K562 (cell line): ENCODE data around the gene BIN1. TPM values are rescaled to one million over a fixed set of nuclear protein-coding genes. Genes with fewer than 3 reads are reported as not detected.

ENCODE experiments used
- ATF3 ChIP-seq, 2 experiments: fragments of 450-650 bp in 1 of 2; sonication (generic) in 1 of 2; formaldehyde crosslinking in 1 of 2; IDR thresholded peaks in 1 of 2; conservative IDR thresholded peaks in 1 of 2; 2 replicates each; pipeline versions ENCODE4 v1.6.1 to v1.8.1; 2016 to 2023; ENCODE audit warnings: mild to moderate bottlenecking in 2 of 2, moderate library complexity in 2 of 2, inconsistent platforms in 1 of 2, missing genetic modification reagents in 1 of 2
- CBFA2T2 ChIP-seq: fragments of 450-650 bp; conservative IDR thresholded peaks from 2 replicates; pipeline ENCODE4 v1.6.1; 2017; ENCODE audit warnings: mild to moderate bottlenecking
- CBFA2T3 ChIP-seq: fragments of 450-650 bp; IDR thresholded peaks from 2 replicates; pipeline ENCODE4 v1.6.1; 2017
- CBX2 ChIP-seq: fragments of 200-600 bp; sonication (generic); IDR thresholded peaks from one replicate; pipeline ENCODE4 v1.6.1; 2012; ENCODE audit warnings: mild to moderate bottlenecking, low read length, inconsistent platforms; ENCODE audit not compliant: insufficient read depth, poor library complexity, severe bottlenecking
- CTBP1 ChIP-seq: fragments of 450-650 bp; IDR thresholded peaks from 2 replicates; pipeline ENCODE4 v1.6.1; 2016; ENCODE audit warnings: borderline replicate concordance
- E2F6 ChIP-seq, 2 experiments: IDR thresholded peaks; 2 replicates each; pipeline ENCODE4 v1.6.1; 2011; ENCODE audit warnings: borderline replicate concordance in 1 of 2, control low read depth in 1 of 2, low read depth in 1 of 2, low read length in 1 of 2, mild to moderate bottlenecking in 1 of 2, mixed read lengths in 1 of 2, moderate library complexity in 1 of 2; ENCODE audit not compliant: insufficient read depth in 1 of 2, insufficient read length in 1 of 2, poor library complexity in 1 of 2, severe bottlenecking in 1 of 2; ENCODE audit errors: extremely low read depth in 1 of 2
- FOXK2 ChIP-seq, 2 experiments: fragments of 450-650 bp; IDR thresholded peaks in 1 of 2; conservative IDR thresholded peaks in 1 of 2; 2 replicates each; pipeline ENCODE4 v1.6.1; 2016; ENCODE audit warnings: low read depth in 2 of 2, mild to moderate bottlenecking in 1 of 2
- JUNB ChIP-seq: fragments of 450-650 bp; formaldehyde crosslinking; conservative IDR thresholded peaks from 2 replicates; pipeline ENCODE4 v1.4.0; 2020; ENCODE audit warnings: mild to moderate bottlenecking
- KAT8 ChIP-seq: fragments of 450-650 bp; IDR thresholded peaks from 2 replicates; pipeline ENCODE4 v1.6.1; 2016; ENCODE audit warnings: low read depth, mild to moderate bottlenecking
- NR4A1 ChIP-seq, 2 experiments: fragments of 250-450 bp in 1 of 2; fragments of 450-650 bp in 1 of 2; sonication (Bioruptor Pico) in 1 of 2; IDR thresholded peaks; 2 replicates each; pipeline versions ENCODE4 v1.4.0 to v1.6.1; 2016 to 2020; ENCODE audit warnings: mild to moderate bottlenecking in 2 of 2, missing compliant biosample characterization in 1 of 2, missing genetic modification characterization in 1 of 2, moderate library complexity in 1 of 2
- RBM25 ChIP-seq: fragments of 200-400 bp; formaldehyde crosslinking; IDR thresholded peaks from 2 replicates; pipeline ENCODE4 v1.6.1; 2018; ENCODE audit warnings: low read length, low read depth, moderate library complexity; ENCODE audit not compliant: severe bottlenecking
- RCOR1 ChIP-seq, 2 experiments: IDR thresholded peaks; 2 replicates each; pipeline ENCODE4 v1.6.1; 2012; ENCODE audit warnings: low read depth in 2 of 2, low read length in 2 of 2, borderline replicate concordance in 1 of 2, improper control_type of control experiment in 1 of 2
- SNRNP70 ChIP-seq: fragments of 200-400 bp; formaldehyde crosslinking; optimal IDR thresholded peaks from 2 replicates; pipeline ENCODE3; 2017; ENCODE audit warnings: low read depth, low read length
- SOX6 ChIP-seq: fragments of 450-650 bp; IDR thresholded peaks from 2 replicates; pipeline ENCODE4 v1.6.1; 2014; ENCODE audit warnings: mild to moderate bottlenecking
- SPI1 ChIP-seq: IDR thresholded peaks from 2 replicates; pipeline ENCODE4 v1.6.1; 2011; ENCODE audit warnings: low read depth, low read length, control low read depth, borderline replicate concordance
- TEAD4 ChIP-seq, 2 experiments: sonication (generic) in 1 of 2; formaldehyde crosslinking in 1 of 2; IDR thresholded peaks; 2 replicates each; pipeline versions ENCODE4 v1.6.1 to v1.8.0; 2012 to 2022; ENCODE audit warnings: borderline replicate concordance in 1 of 2, inconsistent platforms in 1 of 2, low read length in 1 of 2, mild to moderate bottlenecking in 1 of 2, missing genetic modification reagents in 1 of 2
- VEZF1 ChIP-seq: fragments of 200-800 bp; sonication (Bioruptor generic); IDR thresholded peaks from 2 replicates; pipeline ENCODE4 v1.6.1; 2017; ENCODE audit warnings: missing genetic modification characterization, missing compliant biosample characterization
- ZNF23 ChIP-seq: fragments of 250-450 bp; sonication (Bioruptor Pico); IDR thresholded peaks from 2 replicates; pipeline ENCODE4 v1.4.0; 2020; ENCODE audit warnings: mild to moderate bottlenecking
- ZNF785 ChIP-seq: fragments of 250-450 bp; sonication (Bioruptor Pico); IDR thresholded peaks from 2 replicates; pipeline ENCODE4 v1.4.0; 2020; ENCODE audit warnings: mild to moderate bottlenecking
- polyA plus RNA-seq, 8 experiments: library from polyadenylated mRNA; depleted of rRNA in 4 of 8; stranded (reverse) in 5 of 8; unstranded in 3 of 8; fragments of >200 nt; fragmentation: Nextera tagmentation in 2 of 8; fragmentation: Illumina TruSeq in 1 of 8; extraction: Ambion mirVana in 2 of 8; extraction: Trizol in 1 of 8; gene quantifications; 2 replicates each; pipeline versions ENCODE4 v1.2.1 to v1.2.3, GENCODE V29; 2011 to 2014; ENCODE audit warnings: inconsistent platforms in 1 of 8, missing spikeins in 1 of 8
- total RNA-seq, 7 experiments: library from RNA; depleted of rRNA in 6 of 7; stranded (reverse); fragments of >200 nt in 6 of 7; fragmentation: Illumina TruSeq in 2 of 7; extraction: Trizol in 2 of 7; gene quantifications; 2 replicates each; pipeline versions ENCODE4 v1.2.1 to v1.2.3, GENCODE V29; 2011 to 2021; ENCODE audit warnings: low replicate concordance in 1 of 7

Gene BIN1
- total and polyA plus RNA-seq, 9 of the 15 experiments (the other 6 are each of a cell fraction or from before 2014, with no cell fraction given), result 0.04 to 2.8 (median 0.79) TPM; not detected in 1

- TF ChIP-seq CTBP1, result peak; percentile 46; the same call in 1 of the 2 replicates
- TF ChIP-seq SNRNP70, result no peak
- TF ChIP-seq VEZF1 (CRISPR knock-in tag), result peak; percentile 45; the same call in 1 of the 2 replicates
- TF ChIP-seq RCOR1 (IDR thresholded peaks at IDR 0.05; ENCODE audit: borderline replicate concordance in 1 of 2, low read depth in 2 of 2, low read length in 2 of 2), result peak in 1 of 2 experiments; percentile 76; a peak in 1 of 4 replicates
- TF ChIP-seq NR4A1 (CRISPR knock-in tag; IDR thresholded peaks at IDR 0.05), result no peak
- TF ChIP-seq NR4A1 (tag; IDR thresholded peaks at IDR 0.05), result no peak
- no peak for TF ChIP-seq FOXK2 (conservative IDR thresholded peaks at IDR 0.05 in 1 of 2, IDR thresholded peaks at IDR 0.05 in 1 of 2; ENCODE audit: low read depth in 2 of 2)
- TF ChIP-seq CBX2, result no peak
- no peak for TF ChIP-seq ZNF785 (CRISPR knock-in tag)
- TF ChIP-seq CBFA2T3, result peak; percentile 76
- peak in 1 of 2 experiments; percentile 12 for TF ChIP-seq E2F6 (IDR thresholded peaks at IDR 0.05; ENCODE audit: borderline replicate concordance in 1 of 2, extremely low read depth in 1 of 2, insufficient read depth in 1 of 2, insufficient read length in 1 of 2, low read depth in 1 of 2, low read length in 1 of 2, poor library complexity in 1 of 2, severe bottlenecking in 1 of 2)
- no peak for TF ChIP-seq ZNF23 (CRISPR knock-in tag)
- TF ChIP-seq CBFA2T2, result peak; percentile 51
- TF ChIP-seq ATF3 (IDR thresholded peaks at IDR 0.05), result no peak
- TF ChIP-seq ATF3 (CRISPR knock-in tag; conservative IDR thresholded peaks at IDR 0.05), result no peak
- TF ChIP-seq SOX6, result 0 out of 2 replicates have a peak, but pooled peaks have one; percentile 37
- no peak for TF ChIP-seq RBM25
- TF ChIP-seq JUNB (CRISPR knock-in tag), result no peak
- TF ChIP-seq TEAD4 (IDR thresholded peaks at IDR 0.05; ENCODE audit: low read length), result 0 out of 2 replicates have a peak, but pooled peaks have one; percentile 20
- TF ChIP-seq TEAD4 (CRISPR knock-in tag; IDR thresholded peaks at IDR 0.05; ENCODE audit: borderline replicate concordance), result no peak
- TF ChIP-seq SPI1, result no peak
- no peak for TF ChIP-seq KAT8
Observed at GRCh38 chr2:127080226-127080937, 26.6 kb downstream of the BIN1 start (continued).
